ENCODE data around the gene TXNDC11.
A peak's percentile ranks its signal among the peaks of the same experiment; 100 is the strongest.

Gene TXNDC11

GRCh38 chr16:11631214-11631613 is 111.4 kb downstream of the TXNDC11 start:
- TF ChIP-seq MAX (IDR thresholded peaks at IDR 0.05; ENCODE audit: low read depth, low read length), result no peak
- no peak overlapping the region for H3K4me3 ChIP-seq (ENCODE audit: low read depth, low read length)
- no peak for DNase-seq (ENCODE audit: low read depth)

- TF ChIP-seq MAX (IDR thresholded peaks at IDR 0.05; ENCODE audit: low read depth, low read length) (no peak), POLR2A (IDR thresholded peaks at IDR 0.05; ENCODE audit: extremely low read depth, insufficient read length) (no peak), MYC (IDR thresholded peaks at IDR 0.05; ENCODE audit: low read depth, low read length) (no peak), CTCF (IDR thresholded peaks at IDR 0.05; ENCODE audit: low read depth, low read length) (no peak)
- no peak for DNase-seq (ENCODE audit: low read depth)
- H3K4me3 ChIP-seq (ENCODE audit: low read depth, low read length), result no peak overlapping the region
These were observed 111.9 kb downstream of the TXNDC11 start for GRCh38 chr16:11630768-11631056.

GRCh38 chr16:11630046-11630767 is 112.5 kb downstream of the TXNDC11 start:
- H3K4me3 ChIP-seq (ENCODE audit: low read depth, low read length), result no peak overlapping the region
- no peak for TF ChIP-seq MAX (IDR thresholded peaks at IDR 0.05; ENCODE audit: low read depth, low read length)
- no peak for TF ChIP-seq CTCF (IDR thresholded peaks at IDR 0.05; ENCODE audit: low read depth, low read length)
- TF ChIP-seq MYC (IDR thresholded peaks at IDR 0.05; ENCODE audit: low read depth, low read length), result no peak
- no peak for TF ChIP-seq POLR2A (IDR thresholded peaks at IDR 0.05; ENCODE audit: extremely low read depth, insufficient read length)
- peak; percentile 55 for DNase-seq (ENCODE audit: low read depth)

All from NB4 (cell line).